ENCODE data around the gene F7. TPM values are rescaled to one million over a fixed set of nuclear protein-coding genes. Genes with fewer than 3 reads are reported as not detected.

The F7 gene
- total and polyA plus RNA-seq, 12 donors, result 0.04 to 0.45 (median 0.20) TPM; not detected in 7

DNA sequence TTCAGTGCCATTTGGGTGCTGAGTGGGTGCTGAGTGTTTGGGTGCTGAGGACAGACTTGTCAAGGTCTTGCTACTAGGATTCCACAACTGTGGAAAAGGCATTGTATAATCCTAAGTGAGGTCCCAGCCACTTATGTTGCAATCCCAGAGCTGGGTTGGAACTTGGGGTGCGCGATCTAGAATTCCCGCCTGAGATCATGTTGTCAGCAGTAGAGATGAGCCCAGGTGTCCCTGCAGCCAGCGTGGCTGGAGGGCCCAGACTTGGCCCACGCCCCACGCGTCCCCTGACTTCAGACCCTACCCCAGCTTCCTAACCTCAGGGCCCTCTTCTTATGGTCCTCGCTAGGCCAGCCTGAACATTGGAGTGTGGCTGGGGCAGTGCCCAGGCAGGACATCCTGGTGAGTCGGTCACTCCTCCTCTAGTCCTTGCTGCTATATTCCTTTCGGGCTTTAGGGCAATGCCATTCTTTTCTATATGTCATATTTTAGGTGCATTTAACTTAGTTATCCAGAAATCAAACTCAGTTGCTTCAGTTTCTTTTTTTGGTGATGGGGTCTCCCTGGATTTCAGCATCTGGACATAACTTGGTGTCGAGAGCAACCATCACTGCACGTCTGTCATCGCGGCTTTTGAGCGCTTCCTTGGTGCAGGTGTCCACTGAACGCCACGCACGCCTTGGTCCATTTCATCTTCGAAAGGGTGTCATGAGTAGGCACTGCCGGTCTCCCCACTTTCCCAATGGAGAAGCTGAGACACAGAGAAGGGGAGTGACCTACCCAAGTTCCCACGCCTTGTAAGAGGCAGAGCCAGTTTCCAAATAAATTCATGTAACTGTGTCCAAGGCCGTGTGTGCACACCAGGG lies 46.4 kb upstream of the F7 start:
- 92 to 94% methylated on average over 22 of the region's 22 CpGs for WGBS, 2 donors
- no peak overlapping the region for H3K27ac ChIP-seq
- H3K36me3 ChIP-seq, result peaks cover 0 to 33% (median 0%) of the 10 kb centered on the region in 9 donors
- H3K4me1 ChIP-seq, result peaks cover 0 to 5% (median 0%) of the 10 kb centered on the region in 9 donors
- H3K4me3 ChIP-seq, result no peak overlapping the region
- DNase-seq (peak in 1 of 2 donors; percentile 3), ATAC-seq (no peak)
- TF ChIP-seq, protein P1, sequence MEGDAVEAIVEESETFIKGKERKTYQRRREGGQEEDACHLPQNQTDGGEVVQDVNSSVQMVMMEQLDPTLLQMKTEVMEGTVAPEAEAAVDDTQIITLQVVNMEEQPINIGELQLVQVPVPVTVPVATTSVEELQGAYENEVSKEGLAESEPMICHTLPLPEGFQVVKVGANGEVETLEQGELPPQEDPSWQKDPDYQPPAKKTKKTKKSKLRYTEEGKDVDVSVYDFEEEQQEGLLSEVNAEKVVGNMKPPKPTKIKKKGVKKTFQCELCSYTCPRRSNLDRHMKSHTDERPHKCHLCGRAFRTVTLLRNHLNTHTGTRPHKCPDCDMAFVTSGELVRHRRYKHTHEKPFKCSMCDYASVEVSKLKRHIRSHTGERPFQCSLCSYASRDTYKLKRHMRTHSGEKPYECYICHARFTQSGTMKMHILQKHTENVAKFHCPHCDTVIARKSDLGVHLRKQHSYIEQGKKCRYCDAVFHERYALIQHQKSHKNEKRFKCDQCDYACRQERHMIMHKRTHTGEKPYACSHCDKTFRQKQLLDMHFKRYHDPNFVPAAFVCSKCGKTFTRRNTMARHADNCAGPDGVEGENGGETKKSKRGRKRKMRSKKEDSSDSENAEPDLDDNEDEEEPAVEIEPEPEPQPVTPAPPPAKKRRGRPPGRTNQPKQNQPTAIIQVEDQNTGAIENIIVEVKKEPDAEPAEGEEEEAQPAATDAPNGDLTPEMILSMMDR (IDR thresholded peaks at IDR 0.05), result no peak
- H3K27me3 ChIP-seq, result peaks cover 0 to 6% (median 0%) of the 10 kb centered on the region in 7 donors
- intact Hi-C loops (cut with DNase I), result no loop called here
- H3K9me3 ChIP-seq, result no peaks in the 10 kb centered on the region

DNA sequence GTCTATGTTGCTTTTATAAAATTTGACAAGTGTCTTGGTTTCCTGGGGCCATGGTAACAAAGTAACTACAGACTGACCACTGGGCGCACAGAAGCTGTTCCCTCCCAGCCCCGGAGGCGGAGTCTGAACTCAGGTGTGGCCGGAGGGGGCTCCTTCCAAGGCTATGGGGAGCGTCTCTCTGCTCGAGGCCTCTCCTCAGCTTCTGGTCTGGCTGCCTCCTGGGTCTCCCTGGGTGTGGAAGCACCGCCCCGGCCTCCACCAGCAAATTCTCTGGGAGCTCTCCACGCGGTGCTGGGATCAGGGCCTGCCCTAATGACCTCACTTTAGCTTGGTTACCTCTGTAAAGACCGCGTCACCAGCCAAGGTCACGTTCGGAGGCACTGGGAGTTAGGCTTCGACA lies 45.7 kb upstream of the F7 start:
- intact Hi-C loops (cut with DNase I), result no loop called here

DNA sequence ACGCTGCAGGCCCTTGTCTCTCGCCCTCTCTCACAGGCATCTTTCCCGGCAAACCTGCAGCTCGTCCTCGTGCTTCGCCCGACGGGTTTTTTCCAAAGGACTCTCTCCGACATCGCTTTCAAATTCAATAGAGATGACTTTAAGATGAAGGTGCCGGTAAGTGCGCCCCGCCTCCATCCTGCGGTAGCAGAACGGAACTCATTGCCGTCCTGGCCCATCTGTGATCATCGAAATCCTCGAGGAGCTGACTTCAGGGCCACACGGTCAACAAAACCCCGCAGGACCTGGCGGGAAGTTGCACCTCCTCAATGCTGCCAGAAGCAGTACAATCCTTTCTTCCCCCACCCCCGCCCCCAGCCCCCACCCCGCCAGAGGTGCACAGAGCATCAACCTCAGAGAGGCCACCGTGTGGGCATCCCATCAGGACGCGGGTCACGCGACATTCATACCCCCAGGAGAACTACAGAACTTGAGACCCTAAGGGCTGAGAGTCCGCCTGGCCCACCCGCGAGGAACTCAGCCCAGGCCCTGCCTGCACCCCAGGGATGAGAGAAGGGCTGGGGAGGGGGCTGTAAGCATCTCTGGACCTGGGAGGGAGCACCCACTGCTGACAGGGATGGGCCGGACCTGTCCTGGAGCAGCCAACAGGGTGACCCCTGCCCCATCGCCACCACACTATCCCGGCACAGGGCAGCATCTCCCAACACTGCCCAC lies 44.9 kb upstream of the F7 start:
- no peaks in the 10 kb centered on the region for H3K9me3 ChIP-seq
- WGBS, 2 donors, result 87 to 89% methylated on average over 34 of the region's 34 CpGs
- H3K36me3 ChIP-seq, result peaks cover 0 to 48% (median 0%) of the 10 kb centered on the region in 9 donors
- H3K4me3 ChIP-seq, result no peak overlapping the region
- TF ChIP-seq, protein P1 (IDR thresholded peaks at IDR 0.05), result no peak
- peak in 2 of 8 donors; percentile 2 to 3 for ATAC-seq
- intact Hi-C loops (cut with DNase I), result no loop called here
- no peak overlapping the region for H3K27ac ChIP-seq
- peaks cover 0 to 4% (median 0%) of the 10 kb centered on the region in 7 donors for H3K27me3 ChIP-seq
- H3K4me1 ChIP-seq, result no peaks in the 10 kb centered on the region
- DNase-seq, result no peak

More for the DNA sequence above, 45.7 kb upstream of the F7 start:
- ATAC-seq (no peak), DNase-seq (no peak)
- Histone ChIP-seq H3K9me3 (no peaks in the 10 kb centered on the region), H3K36me3 (peaks cover 0 to 40% (median 0%) of the 10 kb centered on the region in 9 donors), H3K27me3 (peaks cover 0 to 6% (median 0%) of the 10 kb centered on the region in 7 donors), H3K27ac (no peak overlapping the region), H3K4me1 (no peaks in the 10 kb centered on the region), H3K4me3 (no peak overlapping the region)
- 83% methylated on average over 15 of the region's 15 CpGs for WGBS, 2 donors
- TF ChIP-seq, protein P1 (IDR thresholded peaks at IDR 0.05), result no peak

DNA sequence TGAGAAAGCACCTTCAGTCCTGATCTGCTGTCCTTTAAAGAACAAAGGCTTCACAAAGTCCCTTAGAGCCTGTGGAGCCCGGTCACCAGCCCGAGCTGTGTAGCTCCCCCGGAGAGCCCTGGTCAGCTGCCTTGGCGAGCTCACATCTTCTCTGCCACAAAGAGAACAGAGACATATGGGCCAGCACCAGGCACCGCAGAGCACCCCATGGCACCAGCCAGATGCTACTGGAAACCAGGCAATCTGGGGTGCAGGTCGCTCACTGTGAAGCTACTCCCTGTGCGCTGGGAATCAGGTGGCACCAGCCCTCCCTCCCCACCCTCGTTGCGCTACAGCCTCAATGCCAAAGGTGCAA lies 44.3 kb upstream of the F7 start:
- TF ChIP-seq, protein P1 (IDR thresholded peaks at IDR 0.05), result no peak
- Histone ChIP-seq H3K4me1 (no peaks in the 10 kb centered on the region), H3K36me3 (peaks cover 0 to 53% (median 0%) of the 10 kb centered on the region in 9 donors), H3K27me3 (no peaks in the 10 kb centered on the region), H3K4me3 (no peak overlapping the region), H3K9me3 (no peaks in the 10 kb centered on the region), H3K27ac (no peak overlapping the region)
- no peak for DNase-seq
- WGBS, 2 donors, result 90 to 96% methylated on average over 9 of the region's 9 CpGs
- ATAC-seq, result peak in 1 of 8 donors; percentile 0
- intact Hi-C loops (cut with DNase I), result no loop called here

Data from heart right ventricle (tissue), 16 donors.